Putamen (tissue), 1 donor: ENCODE results near the gene MOB1B.
A peak's percentile ranks its signal among the peaks of the same experiment; 100 is the strongest.
"Not testable (repeated sequence)": the region's sequence is repeated elsewhere in the genome, so short reads cannot be mapped to it uniquely, and the experiment has no call there.

Experiments used
- DNase-seq: peaks from one replicate; pipeline ENCODE4 v3.0.0-alpha.2; 2016; ENCODE audit warnings: low spot score

MOB1B gene

GRCh38 chr4:70956549-70957210, 54.5 kb downstream of the MOB1B start:
- DNase-seq = no peak

- no peak for DNase-seq
Observed at GRCh38 chr4:70958681-70959080, 56.5 kb downstream of the MOB1B start.

DNA sequence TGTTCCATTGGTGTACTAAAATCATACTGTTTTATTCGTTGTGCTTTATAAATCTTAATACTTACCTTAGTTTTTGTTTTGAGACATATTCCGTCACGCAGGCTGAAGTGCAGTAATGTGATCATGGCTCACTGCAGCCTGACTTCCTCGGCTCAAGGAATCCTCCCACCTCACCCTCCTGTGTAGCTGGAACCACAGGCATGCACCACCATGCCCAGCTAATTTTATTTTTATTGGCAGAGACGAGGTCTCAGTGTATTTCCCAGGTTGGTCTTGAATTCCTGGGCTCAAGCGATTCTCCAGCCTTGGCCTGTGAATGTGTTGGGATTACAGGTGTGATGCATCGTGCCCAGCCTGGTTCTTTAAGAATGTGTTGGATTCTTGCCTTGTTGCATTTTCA, 66.9 kb downstream of the MOB1B start:
- no peak for DNase-seq

DNA sequence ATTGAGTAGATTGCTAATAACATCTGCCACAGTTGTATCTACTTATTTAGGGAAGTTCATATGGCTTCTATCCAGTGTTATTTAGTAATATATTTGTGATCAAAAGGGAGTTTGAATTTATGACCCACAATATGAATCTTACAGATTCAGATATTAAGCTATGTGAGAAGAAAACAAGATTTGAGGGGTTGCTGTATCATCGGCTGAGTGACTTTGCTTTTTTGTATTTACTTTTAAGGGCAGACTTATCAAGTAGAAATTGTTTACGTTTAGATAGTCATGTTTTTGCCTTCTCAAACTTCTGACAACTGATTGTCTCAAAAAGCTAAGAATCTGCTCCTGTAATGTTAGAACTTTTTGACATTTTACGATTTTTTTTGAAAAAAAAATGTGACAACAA, 74.1 kb downstream of the MOB1B start:
- DNase-seq = no peak

DNA sequence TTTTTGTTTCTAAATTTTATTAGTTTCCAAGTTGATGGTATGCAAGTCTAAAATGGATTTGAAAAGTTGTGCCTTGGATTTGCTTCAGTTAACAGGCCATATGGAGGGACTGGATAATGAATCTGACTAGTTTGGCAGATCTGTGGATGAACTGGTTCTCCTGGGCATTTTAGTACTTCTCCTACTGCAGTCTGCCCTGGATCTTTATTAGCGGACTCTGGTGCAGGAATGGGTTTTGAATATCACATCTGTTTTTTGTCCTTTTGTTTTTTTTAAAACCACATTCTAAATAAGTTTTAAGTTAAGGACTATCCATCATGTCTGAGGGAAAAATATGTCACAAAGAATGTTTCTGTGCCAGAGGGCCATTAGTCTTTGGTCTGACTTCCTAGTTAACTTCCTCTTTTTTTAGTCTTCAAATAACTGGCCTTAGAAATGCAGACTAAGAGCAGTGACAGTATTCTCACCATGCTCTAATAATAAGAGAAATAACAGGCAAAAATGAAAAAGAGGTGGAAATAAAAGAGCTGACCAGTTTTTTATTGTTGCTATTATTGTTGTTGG, 77.4 kb downstream of the MOB1B start:
- no peak for DNase-seq

- no peak for DNase-seq
Observed at GRCh38 chr4:70980196-70980595, 78.0 kb downstream of the MOB1B start.

DNA sequence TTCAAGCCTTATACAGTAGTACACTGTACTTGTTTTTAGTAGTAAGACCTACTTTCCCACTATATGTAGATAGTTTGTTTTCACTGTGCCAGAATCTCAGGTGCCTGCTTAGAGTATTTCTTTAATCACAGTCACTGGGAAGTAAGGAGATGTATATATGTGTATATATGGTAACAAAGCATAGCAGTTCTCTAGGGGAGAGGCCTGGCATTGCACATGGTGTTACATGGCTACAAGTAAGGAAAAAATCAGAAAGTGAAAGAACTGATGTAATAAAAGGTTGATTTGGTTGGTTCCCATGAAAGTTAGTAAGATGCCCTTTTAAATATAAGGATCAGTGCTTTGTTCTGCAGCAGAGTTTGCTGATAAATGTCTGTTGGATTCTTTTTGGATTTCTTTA, 81.9 kb downstream of the MOB1B start:
- no peak for DNase-seq

DNA sequence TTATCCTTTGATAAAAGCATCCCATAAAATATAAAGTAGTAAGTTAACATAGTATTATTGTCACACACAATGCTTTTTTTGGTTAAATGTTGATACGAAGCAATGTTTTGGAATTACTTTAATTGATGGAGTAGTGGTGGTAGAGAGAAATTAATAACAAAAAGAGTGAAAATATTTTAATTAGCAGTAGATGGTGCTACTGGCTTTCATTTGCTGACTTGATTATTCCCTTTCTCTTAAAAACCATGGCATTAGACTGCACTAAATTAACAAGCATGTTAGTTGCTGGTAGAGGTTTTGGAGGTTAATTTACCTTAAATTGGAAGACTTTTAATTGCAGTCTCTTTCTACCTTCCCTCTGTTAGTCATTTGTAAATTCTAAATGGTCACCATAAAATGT, 82.4 kb downstream of the MOB1B start:
- DNase-seq = no peak

- DNase-seq = no peak
Observed at GRCh38 chr4:70991596-70991995, 89.4 kb downstream of the MOB1B start.

DNA sequence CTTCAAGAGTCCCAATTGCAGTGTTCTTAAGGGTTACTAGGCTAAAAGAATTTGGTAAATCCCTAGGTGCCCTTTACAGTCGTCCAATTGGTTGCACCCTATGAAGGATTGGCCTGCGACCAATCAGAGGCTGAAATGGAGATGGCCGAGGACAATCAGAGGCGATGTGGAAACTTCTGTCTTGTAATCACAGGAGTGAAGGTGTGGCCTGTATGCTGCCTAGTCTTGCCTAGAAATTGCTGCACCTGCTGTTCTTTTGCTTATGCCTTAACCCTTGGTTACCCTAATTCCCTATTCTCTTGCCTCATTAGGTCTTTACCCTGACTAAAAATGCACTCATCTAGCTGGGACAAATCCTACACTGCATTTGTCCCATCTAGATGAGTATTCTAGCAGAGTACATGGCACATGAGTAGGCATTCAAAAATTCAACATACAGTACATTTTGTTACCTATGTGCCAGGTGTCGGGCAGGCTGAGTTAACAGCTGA, 90.3 kb downstream of the MOB1B start:
- no peak for DNase-seq

DNA sequence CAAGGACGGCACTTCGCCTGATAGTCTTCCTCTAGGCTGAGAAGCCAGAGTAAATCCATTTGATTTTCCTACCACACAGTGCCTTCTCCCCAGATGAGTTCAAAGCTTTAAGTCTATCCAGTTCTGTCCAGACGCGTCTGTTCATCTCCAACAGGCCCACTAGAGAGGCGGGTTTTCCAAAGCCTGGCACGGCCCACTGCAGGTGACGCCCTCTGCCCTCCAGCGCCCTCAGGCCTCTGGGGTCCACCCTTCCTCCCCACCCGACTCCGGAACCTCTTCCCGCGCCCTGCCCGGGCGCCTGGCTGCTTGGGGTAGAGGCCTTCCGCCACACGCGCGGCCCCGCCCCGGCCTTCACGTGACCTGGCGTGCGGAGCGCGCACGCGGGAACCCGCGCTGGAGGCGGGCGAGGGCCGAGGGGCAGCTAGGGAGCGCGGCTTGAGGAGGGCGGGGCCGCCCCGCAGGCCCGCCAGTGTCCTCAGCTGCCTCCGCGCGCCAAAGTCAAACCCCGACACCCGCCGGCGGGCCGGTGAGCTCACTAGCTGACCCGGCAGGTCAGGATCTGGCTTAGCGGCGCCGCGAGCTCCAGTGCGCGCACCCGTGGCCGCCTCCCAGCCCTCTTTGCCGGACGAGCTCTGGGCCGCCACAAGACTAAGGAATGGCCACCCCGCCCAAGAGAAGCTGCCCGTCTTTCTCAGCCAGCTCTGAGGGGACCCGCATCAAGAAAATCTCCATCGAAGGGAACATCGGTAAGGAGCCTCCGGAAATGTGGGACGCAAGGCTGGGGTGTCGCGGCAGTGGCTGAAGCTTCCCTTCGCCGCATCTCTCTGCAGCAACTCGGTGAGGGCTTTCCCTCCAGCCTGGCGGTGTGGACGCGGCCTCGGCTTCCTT, 91.3 kb downstream of the MOB1B start, which contains the start of gene DCK:
Gene DCK (plus strand): TSS at position 469 of the 888 bp plus-strand sequence. CDS start 187 bp downstream, at position 656.
- DNase-seq = peak; percentile 92

DNA sequence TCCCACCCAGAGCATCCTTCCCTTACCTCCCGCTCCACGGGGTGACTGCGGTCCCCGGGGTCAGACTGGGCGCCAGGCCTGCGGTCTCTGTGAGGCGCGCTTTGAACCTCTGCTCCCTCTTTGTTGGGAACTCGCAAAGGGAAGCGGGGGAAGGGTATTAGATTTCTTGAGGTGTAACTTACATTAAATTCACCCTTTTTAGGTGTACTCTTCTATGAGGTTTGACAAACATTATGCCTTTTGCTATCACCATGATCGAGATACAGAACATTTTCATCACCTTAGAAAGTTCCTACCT, 91.8 kb downstream of the MOB1B start:
- DNase-seq = no peak

- DNase-seq = no peak
Observed at GRCh38 chr4:70994387-70995099, 92.4 kb downstream of the MOB1B start.

GRCh38 chr4:70996018-70996360, 93.8 kb downstream of the MOB1B start:
- peak; percentile 43 for DNase-seq

DNA sequence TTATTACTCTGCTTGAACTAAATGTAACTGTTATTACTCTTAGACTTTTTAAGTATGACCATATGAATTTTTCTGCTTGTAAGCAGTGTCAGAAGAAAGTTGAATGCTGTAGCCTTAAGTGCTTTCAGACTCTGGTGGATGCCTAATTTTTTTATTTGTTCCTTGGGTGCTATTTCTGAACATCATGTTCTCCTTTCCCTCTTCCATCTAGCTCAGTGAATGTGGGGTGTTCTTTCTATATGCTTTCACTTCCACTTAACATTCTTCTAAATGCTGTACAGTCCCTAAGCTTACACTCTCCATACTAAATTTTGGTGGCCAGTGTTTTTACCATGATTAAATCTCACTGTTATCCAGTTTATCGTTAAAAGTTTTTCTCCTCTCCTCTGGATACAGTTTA, 94.9 kb downstream of the MOB1B start:
- DNase-seq = no peak

- no peak for DNase-seq
Observed at GRCh38 chr4:70997546-70997945, 95.4 kb downstream of the MOB1B start.

- not testable (repeated sequence) for DNase-seq
Observed at GRCh38 chr4:70999639-71000038, 97.5 kb downstream of the MOB1B start.

DNA sequence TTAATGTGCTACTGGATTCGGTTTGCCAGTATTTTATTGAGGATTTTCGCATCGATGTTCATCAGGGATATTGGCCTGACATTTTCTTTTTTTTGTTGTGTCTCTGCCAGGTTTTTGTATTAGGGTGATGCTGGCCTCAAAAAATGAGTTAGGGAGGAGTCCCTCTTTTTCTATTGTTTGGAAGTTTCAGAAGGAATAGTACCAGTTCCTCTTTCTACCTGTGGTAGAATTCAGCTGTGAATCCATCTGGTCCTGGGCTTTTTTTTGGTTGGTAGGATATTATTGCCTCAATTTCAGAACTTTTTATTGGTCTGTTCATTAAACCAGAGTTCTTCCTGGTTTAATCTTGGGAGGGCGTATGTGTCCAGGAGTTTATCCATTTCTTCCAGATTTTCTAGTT, 99.2 kb downstream of the MOB1B start:
- DNase-seq = not testable (repeated sequence)

- DNase-seq = no peak
Observed at GRCh38 chr4:71004281-71004851, 102.2 kb downstream of the MOB1B start.

DNA sequence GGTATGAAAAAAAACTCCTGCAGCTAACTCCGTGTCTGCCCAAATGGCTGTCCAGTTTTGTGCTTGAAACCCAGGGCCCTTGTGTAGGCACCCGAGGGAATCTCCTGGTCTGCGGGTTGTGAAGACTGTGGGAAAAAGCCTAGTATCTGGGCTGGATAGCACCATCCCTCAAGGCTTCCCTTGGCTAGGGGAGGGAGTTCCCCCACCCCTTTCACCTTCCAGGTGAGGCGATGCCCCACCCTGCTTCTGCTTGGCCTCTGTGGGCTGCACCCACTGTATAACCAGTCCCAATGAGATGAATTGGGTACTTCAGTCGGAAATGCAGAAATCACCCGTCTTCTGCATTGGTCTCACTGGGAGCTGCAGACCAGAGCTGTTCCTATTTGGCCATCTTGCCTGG, 102.9 kb downstream of the MOB1B start:
- DNase-seq = not testable (repeated sequence)

DNA sequence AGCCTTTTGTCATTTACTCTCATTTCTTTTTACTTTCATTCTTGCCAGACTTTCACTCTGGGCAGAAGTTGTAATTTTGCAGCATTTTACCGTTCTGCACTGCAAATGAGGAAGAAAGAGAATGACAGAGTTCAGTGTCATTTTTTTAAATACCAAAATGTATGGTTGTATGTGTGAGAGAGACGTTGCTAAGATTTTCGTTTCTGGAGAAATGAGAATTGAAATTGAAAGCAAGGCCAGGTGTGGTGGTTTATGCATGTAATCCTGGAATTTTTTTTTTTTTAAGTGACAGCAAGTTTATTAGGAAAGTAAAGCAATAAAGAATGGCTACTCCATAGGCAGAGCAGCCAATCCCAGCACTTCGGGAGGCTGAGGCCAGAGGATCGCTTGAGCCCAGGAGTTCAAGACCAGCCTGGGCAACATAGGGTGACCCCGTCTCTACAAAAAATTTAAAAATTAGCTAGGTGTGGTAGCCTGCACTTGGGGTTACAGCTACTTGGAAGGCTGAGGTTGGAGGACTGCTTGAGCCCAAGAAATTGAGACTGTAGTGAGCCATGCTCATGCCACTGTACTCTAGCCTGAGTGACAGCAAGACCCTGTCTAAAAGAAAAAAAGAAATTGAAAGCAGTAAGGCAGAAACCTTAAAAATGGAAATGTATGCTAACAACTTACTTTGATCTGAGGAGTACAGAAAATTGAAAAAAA, 104.2 kb downstream of the MOB1B start:
- DNase-seq = no peak

GRCh38 chr4:71008196-71008595, 106.0 kb downstream of the MOB1B start:
- DNase-seq = no peak
